Testis (tissue), 2 donors: ENCODE measurements around the gene WNT11.

Experiments
- CTCF ChIP-seq, 3 experiments: fragments of 450-650 bp in 2 of 3; fragments of 200-600 bp in 1 of 3; sonication (generic) in 1 of 3; IDR thresholded peaks; one replicate each; pipeline ENCODE4 v1.5.1; 2016 to 2019; ENCODE audit warnings: antibody characterized with exemption in 3 of 3, mild to moderate bottlenecking in 2 of 3, moderate library complexity in 1 of 3
- POLR2A ChIP-seq: fragments of 450-650 bp; IDR thresholded peaks from one replicate; pipeline ENCODE4 v1.6.1; 2017; ENCODE audit warnings: antibody characterized with exemption, mild to moderate bottlenecking, moderate library complexity

DNA sequence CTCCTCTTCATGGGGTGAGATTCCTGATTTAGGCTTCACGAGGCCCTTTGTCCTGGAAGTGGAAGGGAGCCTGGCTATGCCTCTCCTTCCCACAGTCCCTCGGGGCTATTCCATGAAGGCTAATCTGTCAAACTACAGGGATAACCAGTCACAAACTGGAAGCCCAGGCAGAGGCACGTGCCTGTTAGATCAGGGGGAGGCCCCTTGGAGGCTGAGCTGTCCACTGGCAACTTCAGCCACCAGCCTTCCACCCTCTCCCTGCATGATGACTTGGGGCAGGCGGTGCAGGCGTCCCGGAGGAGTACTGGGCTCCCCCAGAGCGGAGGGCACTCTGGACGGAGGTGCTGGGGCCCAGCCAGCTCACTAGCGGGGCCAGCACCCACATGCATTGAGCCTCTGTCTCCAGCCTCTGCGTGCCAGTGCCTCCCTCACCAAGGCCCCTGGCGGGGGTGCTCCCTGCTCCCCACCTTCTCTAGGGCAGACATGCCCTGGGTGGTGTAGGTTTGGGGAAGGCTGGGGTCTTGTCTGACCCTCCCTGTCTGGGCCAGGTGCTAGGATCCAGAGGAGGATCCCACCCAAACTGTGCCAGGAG is 42.9 kb downstream of the WNT11 start:
- TF ChIP-seq CTCF (IDR thresholded peaks at IDR 0.05) (no peak), POLR2A (no peak)
